ENCODE measurements around the gene CEP55. TPM values are rescaled to one million over a fixed set of nuclear protein-coding genes. Genes with fewer than 3 reads are reported as not detected.
"Not testable (repeated sequence)": the region's sequence is repeated elsewhere in the genome, so short reads cannot be mapped to it uniquely, and the experiment has no call there.

CEP55 gene
- total RNA-seq, 2 donors from 2014 or later = 2.0 to 7.4 TPM

GRCh38 chr10:93465806-93466675, 30.4 kb upstream of the CEP55 start:
- DNase-seq (peak; percentile 76 to 93), ATAC-seq (peak; percentile 85)
- intact Hi-C loops (cut with DNase I, micrococcal nuclease) = no loop called here

GRCh38 chr10:93467635-93468034, 28.8 kb upstream of the CEP55 start:
- intact Hi-C loops (cut with DNase I, micrococcal nuclease); ATAC-seq; DNase-seq: not testable (repeated sequence)

DNA sequence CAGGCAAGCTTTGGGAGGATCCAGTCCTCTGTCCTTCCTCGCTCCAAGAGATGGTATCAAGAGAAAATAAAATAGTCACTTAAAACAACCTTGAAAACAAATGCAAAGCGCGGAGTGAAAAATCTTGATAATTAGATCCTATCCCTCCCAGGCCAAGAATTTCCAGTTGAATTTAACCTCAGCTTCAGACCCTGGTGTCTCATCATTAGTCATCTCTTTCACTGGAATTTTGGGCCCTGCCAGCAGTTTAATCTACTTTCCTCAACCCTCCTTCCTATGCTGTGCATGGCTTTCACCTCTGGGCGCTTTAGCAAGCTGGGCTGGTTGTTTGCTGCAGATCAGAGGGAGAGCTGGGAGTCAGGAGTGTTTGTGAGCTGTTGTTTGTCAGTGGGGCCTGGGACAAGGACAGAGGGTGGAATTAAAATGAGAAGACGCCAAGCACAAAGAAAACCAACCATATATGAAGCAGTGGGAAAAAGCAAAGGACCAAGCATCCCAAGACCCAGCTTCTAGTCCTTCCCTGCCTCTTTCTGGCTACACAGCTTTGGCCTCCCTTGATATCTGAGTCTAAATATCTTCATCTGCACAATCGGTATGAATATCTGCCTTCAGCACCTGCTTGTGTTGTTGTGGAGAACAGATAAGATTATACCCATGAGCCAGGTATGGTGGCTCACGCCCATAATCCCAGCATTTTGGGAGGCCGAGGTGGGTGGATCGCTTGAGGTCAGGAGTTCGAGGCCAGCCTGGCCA, 27.8 kb upstream of the CEP55 start:
- intact Hi-C loops (cut with DNase I, micrococcal nuclease) = no loop called here
- no peak for ATAC-seq
- no peak for DNase-seq

DNA sequence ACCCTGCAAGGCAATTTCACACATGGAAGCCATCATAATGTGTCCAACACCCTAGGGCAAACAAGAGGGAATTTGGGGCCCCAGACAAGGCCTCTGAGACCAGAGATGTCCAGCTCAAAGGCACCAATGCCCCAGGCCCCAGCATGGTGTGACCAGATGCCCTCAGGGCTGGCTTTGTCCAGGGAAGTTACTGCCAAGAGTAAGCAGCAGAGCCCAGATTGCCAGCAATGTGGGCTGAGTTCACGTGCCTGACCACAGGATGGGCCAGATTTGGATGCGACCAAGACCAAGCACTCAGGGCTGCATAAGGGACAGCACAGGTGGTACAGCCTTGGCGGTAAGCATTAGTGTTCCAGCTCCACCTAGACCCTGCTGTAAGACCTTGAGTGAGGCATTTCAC, 27.0 kb upstream of the CEP55 start:
- no peak for DNase-seq
- intact Hi-C loops (cut with DNase I, micrococcal nuclease) = no loop called here
- no peak for ATAC-seq

DNA sequence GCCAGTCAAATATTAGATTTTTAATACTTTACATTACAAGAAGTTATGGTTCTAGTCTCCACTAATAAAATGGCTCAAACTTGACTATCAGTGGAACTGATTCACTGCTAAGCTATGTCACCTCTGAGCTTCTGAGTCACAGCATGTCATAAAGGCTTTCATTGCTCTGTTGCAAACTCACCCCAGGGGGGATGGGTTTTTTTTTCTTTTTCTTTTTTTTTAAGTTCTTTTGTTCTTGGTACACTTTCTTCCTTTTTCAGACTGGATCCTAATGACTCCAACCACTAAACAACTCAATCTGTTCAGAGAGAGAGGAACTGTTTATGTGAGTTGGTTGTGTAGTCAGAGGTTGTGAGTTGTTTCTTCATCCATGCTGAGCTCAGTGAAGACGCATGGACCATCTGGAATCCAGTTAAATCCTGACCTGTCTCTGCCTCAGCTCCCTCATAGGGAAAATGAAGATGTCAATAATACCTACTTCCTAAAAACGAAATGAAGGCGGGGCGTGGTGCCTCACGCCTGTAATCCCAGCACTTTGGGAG, 25.2 kb upstream of the CEP55 start:
- intact Hi-C loops (cut with DNase I, micrococcal nuclease) = no loop called here
- DNase-seq (no peak), ATAC-seq (peak; percentile 71)

DNA sequence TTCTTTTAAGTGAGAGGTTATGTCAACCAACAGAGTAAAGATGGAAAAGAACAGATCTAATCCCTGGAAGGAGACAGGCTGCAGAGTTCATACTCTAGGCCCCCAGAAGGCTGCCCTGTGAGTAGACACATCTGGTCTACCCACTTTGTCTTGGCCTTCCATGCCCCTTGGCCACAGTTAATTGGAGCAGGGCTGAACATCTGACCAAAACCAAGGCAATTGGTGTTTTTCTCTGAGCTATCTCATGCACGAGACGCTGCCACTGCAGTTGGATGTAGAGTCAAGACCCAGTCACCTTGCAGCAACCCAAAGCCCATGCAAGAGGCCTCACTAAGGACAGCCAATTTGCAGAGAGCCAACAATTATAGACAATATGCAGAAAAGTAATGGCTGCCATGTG, 23.3 kb upstream of the CEP55 start:
- intact Hi-C loops (cut with DNase I, micrococcal nuclease) = no loop called here
- no peak for ATAC-seq
- no peak for DNase-seq

DNA sequence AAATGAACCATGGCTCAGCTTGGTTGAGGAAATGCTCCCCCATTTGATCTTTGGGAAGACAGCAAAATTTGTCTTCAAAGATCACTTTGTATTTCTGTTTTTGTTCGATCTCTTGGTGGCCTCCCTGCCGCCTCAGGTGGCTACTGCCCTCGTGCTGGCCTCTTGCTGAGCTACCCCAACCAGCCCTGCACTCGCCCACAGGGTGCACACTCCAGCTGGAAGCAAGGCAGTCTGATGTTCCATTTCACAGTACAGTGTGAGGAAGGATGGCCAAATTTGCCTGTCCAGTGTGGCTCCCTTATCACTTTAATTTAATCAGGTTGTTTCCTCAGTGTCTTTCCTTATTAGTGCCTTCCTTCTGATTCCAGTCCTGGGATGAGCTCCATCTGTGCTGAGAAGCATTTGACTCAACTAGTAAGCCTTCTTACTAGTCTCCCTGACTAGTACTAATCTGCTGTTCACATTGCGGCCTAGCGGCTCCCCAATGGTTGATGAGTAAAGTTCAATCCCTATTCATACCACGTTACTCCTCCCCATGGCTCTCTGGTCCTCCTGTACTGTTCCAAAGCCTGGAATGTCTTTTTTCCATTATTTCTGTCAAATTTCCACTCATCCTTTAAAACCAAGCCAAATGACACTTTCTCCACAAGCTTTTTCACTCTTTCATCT, 22.5 kb upstream of the CEP55 start:
- DNase-seq (no peak), ATAC-seq (no peak)
- intact Hi-C loops (cut with DNase I, micrococcal nuclease) = no loop called here

DNA sequence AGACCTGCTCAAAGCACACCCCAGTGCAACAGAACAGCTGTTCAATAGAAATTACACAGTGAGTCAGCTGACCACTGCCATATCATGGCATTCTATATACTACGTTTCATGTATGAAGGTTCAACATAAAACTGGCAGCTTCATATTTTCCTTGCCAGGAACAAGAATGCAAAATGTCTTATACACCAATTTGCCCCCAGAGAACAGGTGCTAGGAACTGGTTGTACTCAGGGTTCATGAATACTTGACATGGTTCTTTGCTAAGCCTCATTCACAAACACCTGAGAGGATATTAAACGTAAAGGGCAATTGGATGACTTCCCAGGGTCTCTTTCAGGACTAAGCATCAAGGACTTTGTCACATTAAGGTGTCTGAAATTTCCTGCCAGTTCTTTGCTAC, 21.2 kb upstream of the CEP55 start:
- peak; percentile 27 for ATAC-seq
- no peak for DNase-seq
- intact Hi-C loops (cut with DNase I, micrococcal nuclease) = loop anchor here in 1 of 2 donors (5.0 kb wide), 1 partner anchor 38 kb away; no protein-coding TSS in a partner anchor

GRCh38 chr10:93475871-93476270, 20.5 kb upstream of the CEP55 start:
- ATAC-seq (peak; percentile 83), DNase-seq (peak in 1 of 2 donors; percentile 54)
- intact Hi-C loops (cut with DNase I, micrococcal nuclease) = loop anchor here in 1 of 2 donors (5.0 kb wide), 1 partner anchor 39 kb away; no protein-coding TSS in a partner anchor

DNA sequence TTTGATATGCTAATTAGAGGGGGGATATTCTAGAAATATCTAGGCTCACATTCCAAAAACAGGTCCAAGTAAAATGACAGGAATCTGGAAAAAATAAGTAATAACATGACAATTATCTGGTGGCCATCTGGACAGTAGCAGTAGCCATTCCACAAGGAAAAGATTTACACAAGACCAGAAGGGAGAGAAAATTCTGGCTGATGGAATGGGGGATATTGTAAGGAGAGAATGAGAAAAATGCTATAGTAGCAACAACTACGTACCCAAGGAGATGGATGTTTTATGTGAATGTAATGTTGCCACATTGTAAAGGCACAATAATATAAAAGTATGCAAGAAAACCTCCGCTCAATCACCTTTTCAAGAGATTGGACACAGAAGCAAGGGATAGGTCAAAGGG, 19.7 kb upstream of the CEP55 start:
- intact Hi-C loops (cut with DNase I, micrococcal nuclease) = loop anchor here in 1 of 2 donors (5.0 kb wide), 1 partner anchor 39 kb away; no protein-coding TSS in a partner anchor
- ATAC-seq (no peak), DNase-seq (no peak)

GRCh38 chr10:93478873-93479272, 17.5 kb upstream of the CEP55 start:
- no peak for DNase-seq
- intact Hi-C loops (cut with DNase I, micrococcal nuclease) = loop anchor here in 1 of 2 donors (5.0 kb wide), 1 partner anchor 42 kb away; no protein-coding TSS in a partner anchor
- no peak for ATAC-seq

GRCh38 chr10:93481637-93482144, 14.7 kb upstream of the CEP55 start:
- ATAC-seq (peak; percentile 71), DNase-seq (no peak)
- intact Hi-C loops (cut with DNase I, micrococcal nuclease) = loop anchor here (2.0 to 5.0 kb wide), 2 partner anchors 104 to 105 kb away; no protein-coding TSS in a partner anchor

- DNase-seq = peak; percentile 50 to 65
- intact Hi-C loops (cut with DNase I, micrococcal nuclease) = loop anchor here (2.0 to 5.0 kb wide), 2 partner anchors 105 kb away; no protein-coding TSS in a partner anchor
- ATAC-seq = peak; percentile 84
Measured at GRCh38 chr10:93482145-93482834, 14.1 kb upstream of the CEP55 start, which contains the start of gene MYOF. Gene MYOF, minus strand, starts transcription at chr10:93482334. Its CDS starts 140 bp downstream, at chr10:93482194.

DNA sequence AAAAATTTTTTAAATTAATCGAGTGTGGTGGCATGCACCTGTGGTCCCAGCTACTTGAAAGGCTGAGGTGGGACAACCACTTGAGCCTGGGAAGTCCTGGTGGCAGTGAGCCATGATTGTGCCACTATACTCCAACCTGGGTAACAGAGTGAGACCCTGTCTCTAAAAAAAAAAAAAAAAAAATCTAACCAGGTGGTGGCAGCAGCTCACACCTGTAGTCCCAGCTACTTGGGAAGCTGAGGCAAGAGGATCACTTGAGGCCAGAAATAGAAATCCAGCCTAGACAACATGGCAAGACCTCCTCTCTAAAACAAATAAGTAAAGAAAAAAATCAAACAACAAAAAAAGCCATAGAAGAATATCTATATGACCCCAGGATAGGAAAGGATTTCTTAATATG, 10.7 kb upstream of the CEP55 start:
- DNase-seq (no peak), ATAC-seq (no peak)
- intact Hi-C loops (cut with DNase I, micrococcal nuclease) = no loop called here

- intact Hi-C loops (cut with DNase I, micrococcal nuclease) = no loop called here
- DNase-seq = no peak
- no peak for ATAC-seq
Measured at GRCh38 chr10:93488956-93489528, 7.4 kb upstream of the CEP55 start.

DNA sequence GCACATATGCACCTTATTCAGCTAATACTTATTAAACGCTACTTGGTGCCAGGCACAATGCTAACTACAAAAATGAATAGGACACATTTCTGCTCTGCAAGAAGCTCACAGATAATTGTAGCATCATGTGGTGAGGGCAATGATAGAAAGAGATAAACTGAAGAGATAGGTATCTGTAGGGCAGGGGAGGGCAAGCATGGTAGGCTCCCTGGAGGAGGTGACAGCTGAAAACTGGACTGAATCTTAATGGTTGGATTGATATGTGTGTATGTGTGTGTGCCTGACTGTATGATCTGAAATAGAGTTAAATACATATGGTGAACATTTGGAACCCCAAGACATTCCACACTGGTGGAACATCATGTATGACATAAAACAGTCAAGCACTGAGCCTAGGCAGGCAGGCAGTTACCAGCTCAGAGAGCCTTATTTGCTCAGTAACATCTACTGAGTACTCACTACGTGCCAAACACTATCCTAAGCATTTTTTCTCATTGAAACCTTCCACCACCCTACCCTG, 4.8 kb upstream of the CEP55 start:
- DNase-seq (no peak), ATAC-seq (no peak)
- intact Hi-C loops (cut with DNase I, micrococcal nuclease) = no loop called here

- intact Hi-C loops (cut with DNase I, micrococcal nuclease) = no loop called here
- DNase-seq (no peak), ATAC-seq (no peak)
Measured at GRCh38 chr10:93493162-93493561, 3.2 kb upstream of the CEP55 start.

Measured in left colon (tissue), 2 donors.